Activated CD4-positive, alpha-beta T cell treated with anti-CD3 and anti-CD28 coated beads, Interleukin-2, amount 50 U/mL, for 48 hours (primary cell): ENCODE data around the gene SYTL3.
"Not testable (repeated sequence)": the region's sequence is repeated elsewhere in the genome, so short reads cannot be mapped to it uniquely, and the experiment has no call there.

Experiments
- DNase-seq, 2 experiments: peaks; one replicate each; pipeline ENCODE4 v3.0.0-alpha.2; 2020

The SYTL3 gene

DNA sequence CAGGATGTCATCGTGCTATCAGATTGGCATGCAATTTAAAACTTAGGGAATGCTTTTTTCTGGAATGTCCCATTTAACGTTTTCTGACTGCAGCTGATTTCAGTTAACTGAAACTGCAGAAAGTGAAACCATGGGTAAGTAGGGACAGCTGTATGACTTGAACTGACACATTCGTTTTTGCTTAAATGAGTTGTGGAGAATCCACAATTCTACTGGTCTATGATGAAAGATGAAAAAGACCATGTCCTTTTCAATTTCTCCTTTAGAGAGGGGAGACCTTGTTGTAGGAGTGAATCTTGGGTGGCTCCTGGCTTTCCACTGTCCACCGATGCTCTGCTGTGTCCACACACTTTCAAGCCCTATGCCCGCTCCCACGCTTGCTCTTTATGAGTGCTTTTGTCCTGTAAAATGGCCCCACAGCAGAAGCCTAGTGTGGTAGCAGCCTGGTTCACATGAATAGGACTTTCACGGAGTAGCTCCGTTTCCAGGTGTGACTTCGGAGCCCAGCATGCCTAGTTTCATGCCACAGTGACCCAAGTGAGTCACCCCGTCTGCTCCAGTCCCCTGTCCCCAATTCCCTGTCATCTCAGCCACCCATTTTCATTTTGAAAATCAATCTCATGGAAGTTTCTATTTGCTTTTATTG, 27.2 kb upstream of the SYTL3 start:
- no peak for DNase-seq

DNA sequence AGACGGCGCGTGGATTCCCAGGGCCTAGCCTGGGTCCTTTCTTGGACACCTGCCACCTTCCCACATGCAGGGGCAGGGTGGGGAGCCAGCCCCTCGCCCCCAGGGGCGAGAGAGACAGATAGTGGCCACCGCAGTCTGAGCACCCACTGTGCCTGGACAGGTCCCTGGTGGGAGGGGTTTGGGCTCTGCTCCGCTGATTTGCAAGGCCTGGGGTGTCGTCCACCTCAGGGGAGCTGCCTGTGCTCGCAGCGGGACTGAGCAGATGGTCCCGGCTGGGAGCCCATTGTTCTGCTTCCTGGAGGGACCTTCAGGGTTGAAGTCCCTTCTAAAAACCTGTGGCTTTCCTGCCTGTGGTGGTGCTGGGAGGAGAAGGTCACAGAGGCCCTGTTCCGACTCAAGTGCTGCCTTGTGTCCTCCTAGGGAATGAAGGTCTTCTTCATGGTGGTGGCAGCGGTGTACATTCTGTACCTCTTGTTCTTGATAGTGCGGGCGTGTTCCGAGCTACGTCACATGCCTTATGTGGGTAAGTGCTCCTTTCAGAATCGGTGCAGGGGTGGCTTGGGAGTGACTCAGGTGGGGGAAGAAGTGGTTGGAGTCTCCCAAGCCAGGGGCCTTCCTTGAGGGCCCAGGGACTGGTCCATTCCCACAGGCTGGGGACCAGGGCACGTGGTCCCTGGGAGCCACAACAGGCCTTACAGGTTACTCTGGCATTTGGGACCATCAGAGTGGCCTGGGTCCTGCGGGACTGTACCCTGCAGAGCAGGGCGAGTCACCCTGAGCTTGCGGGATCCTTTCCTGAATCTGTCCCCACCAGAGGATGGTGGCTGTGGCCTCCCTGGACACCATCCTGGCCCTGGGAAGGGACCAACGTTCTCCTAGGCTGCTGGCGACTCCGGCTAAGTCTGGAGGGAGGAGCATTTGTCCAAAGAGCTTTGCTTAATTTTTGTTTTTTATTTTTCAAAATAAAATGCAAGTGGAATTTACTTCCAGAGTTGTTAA, 24.9 kb upstream of the SYTL3 start:
- DNase-seq = no peak

DNA sequence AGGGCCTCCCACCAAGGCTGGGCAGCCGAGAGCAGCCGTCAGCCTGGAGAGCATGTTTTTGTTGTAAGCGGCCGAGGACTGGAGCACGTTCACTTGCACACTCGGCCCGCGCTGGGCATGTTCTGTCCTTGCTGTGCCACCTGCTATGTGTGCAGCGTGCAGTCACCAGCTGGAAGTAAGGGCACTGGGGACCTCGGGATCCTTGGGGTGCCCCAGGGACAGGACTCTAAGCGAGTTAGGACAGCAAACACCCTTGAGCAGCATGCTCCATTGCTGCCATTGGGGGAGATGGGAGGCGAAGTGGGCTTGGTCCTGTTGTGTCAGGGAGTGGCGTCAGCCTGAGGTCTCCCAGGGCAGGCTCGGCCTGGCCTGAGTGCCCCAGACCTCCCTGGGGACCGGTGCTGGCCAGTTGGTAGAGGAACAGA, 24.0 kb upstream of the SYTL3 start:
- DNase-seq = no peak

DNA sequence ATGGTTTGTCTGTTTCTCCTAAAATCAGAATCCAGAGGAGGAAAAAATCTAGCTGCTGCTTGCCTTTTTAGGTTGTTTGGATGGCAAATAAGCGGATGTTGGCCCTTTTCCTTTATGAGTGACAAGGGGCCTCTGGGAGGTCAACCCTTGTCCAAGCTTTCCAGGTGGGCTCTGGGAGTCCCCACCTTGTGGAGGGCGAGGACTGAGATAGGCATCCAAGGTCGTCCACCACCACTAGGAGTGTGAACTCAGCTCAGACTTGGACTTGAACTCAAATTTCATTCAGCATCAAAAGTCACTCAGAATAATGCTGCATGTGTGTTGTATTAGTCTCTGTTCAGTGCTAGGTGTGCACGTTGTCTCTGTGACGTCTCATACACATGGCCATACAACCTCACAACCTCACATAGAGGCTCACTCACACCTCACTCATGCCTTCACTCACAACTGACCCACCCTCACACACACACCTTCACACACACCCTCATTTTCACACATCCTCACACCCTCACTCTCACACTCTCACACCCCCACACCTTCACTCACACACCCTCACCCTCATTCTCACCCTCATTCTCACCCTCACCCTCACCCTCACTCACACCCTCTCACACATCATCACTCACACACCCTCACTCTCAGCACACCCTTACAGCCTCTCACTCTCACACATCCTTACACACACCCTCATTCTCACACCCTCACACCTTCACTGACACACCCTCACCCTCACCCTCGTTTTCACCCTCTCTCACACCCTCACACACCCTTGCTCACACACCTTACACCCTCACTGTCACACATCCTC, 23.3 kb upstream of the SYTL3 start:
- no peak for DNase-seq

DNA sequence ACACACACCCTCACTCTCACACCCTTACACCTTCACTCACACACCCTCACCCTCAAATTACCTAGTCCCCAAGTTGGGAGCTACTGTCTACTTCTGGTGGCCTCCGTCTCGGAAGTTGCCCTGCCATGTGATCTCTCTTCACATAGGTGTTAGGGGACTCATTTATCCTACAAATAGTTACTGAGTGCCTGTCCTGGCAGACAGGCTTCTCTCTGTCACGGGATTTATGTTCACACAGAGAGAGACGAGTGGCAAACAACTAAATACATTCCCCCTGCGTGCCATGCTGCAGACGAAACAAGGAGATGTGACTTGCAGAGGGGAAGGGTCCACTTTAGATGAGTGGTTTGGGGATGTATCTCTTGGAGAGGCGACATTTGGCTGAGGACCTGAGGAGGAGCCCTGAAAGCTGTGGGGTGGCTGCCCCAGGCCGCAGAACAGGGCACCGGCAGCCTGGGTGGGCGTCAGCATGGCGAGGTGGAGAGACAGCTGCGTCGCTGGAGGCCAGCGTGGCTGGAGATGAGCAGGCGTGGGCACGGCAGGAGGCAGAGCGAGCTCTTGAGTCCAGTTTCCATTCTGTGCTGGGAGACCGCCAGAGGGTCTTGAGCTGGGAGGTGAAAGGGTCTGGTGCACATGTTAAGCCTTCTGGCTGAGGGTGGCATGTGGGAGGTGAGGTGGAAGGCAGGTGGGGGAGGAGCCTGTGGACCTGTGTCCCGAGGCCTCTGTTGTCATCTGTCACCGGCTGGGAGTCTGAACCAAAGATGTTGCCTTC, 22.5 kb upstream of the SYTL3 start:
- DNase-seq = no peak

DNA sequence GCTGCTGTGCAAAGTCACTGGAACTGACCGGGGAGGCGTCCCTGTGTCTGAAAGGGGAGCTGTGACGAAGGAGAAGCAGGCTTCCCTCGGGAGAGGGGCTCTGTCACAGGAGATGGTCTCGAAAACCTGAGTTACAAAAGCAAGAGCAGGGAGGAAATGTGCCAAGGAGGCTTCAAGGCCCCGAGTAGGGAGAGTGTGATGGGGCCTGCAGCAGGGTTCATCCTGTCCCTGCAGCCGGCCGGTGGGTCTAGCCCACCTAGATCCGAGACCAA, 22.0 kb upstream of the SYTL3 start:
- DNase-seq = no peak

DNA sequence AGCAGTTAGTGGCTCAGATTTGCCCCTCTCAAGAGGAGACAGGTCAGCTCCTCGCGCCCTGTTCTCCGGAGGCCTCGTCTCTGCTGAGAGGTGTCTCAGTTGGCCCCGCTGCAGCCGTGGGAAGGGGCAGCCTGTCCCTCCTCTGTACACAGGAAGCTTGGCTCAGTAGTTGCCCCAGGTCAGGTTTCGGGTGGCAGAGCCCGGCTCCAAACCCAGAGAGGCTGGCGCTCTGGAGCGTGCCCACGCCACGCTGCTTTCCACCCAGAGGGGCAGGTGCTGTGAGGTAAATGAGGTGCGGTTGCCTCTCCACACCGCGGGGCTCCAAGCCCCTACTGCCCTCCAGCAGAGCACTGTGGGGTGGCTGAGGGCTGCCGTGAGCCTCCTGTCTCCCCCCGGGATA, 21.3 kb upstream of the SYTL3 start:
- DNase-seq = no peak

DNA sequence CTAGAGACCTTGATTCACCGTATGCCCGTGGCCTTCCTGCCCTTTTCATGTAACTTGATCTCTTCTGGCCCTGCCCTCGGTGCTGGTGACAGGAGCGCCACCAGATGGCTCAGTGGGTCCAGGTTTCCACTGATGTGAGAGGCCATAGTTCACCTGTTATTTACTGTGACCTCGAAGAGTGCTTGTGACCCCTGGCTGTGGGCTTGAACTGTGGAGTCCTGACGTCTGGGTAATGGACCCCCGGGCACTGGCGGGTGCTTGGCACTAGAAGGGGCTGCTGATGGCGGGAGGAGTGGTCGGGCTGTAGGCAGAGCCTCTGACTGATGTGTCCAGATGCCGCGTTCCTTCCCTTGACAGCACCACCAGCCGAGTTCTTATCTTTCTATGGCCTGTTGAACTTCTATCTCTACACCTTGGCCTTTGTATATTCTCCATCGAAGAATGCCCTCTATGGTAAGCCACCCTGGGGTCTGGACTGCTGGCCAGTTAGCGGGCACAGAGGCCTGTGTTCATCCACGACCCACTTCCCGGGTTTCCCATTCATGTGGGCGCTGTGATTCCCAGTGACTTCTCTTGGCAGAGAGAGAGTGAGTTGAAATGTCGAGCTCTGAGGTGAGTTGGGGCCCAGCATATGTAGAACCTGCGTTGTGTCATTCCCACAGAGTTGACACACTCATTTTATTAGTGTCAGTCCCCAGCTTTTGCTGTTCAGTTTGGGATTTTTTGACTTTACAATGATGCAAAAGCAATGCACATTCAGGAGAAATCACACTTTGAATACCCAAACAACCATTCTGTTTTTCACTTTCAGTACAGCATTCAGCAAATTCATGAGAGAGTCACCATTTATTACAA, 20.3 kb upstream of the SYTL3 start:
- peak in 1 of 2 experiments; percentile 37 for DNase-seq

DNA sequence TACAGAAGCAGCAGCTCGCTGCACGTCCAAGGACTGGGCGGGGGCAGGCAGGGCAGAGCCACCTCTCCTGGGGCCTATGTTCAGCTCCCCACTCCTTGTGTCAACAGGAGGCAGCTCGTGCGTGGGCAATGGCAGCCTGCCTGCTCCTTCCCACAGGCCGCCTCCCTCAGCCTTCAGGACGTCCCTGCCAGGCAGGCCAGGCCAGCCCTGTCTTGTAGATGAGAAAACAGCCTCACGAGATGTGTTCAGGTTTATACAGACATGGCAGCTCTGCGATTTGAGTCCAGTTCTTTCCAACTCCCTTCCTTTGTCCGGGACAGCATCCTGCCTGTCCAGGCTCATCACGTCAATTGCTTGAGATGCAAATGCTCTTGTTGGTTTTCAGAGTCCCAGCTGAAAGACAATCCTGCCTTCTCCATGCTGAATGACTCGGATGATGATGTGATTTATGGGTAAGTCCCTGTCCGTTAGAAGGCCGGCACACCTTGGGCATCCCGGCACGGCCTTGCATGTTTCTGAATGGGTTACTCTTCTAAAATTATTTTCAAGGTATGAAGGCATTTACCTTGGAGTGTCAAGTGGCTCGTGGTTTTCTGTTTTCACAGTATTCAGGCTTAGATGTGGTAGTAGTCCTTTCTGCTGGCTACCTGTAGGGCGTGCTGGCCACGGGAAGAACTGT, 18.8 kb upstream of the SYTL3 start:
- no peak for DNase-seq

DNA sequence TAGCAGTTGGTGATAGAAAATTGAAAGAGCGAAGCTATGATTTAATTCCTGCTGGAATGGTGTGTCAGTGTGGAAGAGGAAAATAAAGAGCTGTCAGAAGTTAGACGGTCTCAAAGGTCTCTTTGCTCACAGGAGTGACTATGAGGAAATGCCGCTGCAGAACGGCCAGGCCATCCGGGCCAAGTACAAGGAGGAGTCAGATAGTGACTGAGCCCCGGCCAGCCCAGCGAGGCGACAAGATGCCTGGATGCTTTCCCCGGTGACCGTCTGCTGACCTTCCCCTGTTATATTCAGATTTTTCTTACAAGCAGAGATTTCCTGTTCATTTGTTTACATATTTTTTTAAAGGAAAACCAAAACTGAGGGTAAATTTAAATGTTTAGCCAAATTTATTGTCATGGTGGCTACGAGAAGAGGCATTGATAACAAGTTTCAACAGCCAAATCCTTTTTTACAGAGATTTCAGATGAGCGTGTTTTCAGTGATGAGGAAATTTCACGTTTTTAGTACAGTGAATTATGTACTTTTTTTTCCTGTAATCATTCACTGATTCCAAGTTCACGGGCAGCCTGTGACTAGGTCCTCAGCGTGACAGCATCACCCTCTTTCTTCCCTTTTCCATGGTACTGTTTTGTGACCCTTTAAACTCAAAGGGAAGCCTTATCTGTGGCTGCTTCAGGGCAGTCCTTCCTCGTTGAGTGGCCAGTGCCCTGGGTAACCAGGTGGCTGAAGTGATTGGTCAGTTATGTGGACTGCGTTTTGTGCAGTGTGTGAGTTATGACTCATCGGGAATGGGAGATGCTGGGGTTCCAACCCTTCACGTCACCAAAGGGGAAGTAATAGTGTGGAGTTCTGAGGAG, 17.9 kb upstream of the SYTL3 start:
- DNase-seq = no peak

DNA sequence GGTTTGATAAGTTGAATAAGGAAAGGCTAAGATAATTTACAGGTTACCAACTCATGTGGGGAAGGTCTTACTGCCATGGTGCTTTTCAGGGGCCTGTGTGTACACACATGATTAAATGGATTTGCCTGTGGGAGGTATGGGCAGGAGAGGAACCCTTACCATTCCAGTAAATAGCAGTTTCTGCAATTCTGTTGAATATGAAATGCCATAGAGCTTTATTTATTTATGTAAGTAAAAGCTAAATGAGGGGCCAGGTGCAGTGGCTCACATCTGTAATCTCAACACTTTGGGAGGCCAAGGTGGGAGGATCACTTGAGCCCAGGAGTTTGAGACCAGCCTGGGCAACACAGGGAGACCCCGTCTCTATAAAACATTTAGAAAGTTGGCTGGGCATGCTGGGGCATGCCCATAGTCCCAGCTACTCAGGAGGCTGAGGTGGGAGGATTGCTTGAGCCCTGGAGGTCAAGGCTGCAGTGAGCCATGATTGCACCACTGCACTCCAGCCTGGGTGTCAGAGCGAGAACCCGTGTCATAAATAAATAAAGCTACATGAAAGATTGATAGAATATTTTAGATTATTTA, 17.2 kb upstream of the SYTL3 start:
- not testable (repeated sequence) for DNase-seq

DNA sequence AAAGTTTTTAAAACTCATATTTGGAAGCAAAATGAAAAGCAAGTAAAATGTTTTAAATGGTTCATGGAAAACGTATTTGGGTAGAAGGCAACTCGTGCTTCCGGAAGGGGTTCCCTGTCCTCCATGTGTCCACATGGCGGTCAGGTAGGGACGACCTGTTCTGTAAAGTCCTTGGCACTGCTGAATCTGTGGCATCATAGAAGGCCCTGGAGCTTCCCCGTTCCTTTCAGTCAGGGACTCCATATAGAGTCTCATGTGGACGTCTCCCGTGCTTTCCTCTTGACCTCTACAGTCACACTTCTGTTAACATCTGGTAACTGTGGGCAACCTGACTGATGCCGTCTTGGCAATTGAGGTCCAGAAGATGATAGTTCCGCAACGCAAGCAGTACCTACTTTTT, 16.7 kb upstream of the SYTL3 start:
- no peak for DNase-seq

DNA sequence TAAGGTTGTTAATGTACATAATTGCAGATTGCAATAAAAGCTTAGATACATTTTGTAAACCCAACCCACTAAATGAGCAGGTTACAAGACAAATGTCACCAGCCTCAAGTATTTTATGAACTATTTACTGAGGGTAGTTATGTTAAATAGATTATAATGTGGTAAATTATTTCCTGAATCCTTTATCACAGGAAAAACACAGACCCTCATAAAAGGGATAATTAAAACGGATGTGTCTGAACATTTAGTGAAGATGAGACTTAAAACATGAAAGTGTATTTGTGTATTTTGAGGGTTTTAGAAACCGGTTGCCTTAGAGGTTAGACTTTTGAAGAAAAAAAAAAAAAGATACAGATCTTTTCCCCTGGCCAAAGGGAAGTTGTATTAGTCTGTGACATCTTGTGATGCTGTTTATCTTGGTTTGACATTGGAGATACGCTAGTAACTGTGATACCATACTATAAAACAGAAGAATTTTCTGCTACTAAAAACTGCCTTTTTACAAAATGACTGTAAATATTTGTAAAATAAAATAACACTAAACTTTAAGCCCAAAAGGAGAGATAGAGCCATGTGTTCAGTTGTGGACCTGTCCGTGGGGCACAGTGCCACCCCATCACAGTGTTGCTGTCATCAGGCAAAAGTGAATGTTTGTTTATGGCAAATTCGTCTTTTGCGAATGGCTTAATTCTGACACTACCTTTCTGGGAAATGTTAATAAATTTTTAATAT, 15.0 kb upstream of the SYTL3 start:
- DNase-seq = no peak

DNA sequence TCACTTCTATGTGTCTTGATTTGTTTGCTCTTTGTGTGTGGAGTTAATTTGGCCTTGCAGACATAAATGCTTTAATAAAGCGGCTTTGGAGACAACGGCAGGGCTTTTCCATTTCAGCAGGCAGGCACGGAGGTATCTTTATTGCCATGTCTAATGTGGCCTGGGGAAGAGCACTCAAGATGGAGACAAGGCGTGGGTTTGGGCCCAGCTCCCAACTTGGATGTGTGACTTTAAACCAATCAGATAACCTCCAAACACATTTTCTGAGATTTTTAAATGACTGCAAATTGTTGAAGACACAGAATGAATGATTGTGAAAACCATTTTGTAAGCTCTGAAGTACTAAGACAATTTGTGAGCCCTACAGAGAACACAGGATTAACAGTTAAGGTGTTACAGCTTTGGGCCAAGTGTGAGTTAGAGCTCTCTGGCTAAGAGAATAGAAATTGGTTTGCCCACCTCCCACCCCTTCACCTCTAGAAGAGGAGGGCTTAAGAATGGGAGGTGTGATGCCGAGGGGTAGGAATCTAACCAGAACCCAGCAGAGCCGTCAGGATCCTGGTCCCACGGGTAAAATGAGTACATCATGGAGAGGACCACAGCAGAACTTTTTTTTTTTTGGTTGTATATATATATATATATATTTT, 14.3 kb upstream of the SYTL3 start:
- DNase-seq = no peak

DNA sequence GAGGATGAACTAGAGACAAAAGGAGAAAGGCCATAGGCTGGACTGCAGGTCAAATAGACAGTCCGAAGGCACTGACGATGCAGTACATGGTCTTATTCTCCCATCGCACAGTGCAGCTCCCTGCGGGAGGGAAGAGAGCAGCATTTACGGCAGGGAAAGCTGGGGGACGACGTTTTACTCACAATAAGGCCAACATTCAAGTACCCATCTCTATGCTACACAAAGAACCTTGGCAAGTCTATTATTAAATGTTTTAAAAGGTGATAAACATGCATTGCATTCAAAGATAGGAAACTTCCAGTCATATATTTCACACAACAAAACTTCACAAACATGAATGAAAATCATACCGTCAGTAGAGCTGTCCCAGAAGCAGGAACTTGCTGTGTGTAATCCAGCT, 13.1 kb upstream of the SYTL3 start:
- DNase-seq = no peak

DNA sequence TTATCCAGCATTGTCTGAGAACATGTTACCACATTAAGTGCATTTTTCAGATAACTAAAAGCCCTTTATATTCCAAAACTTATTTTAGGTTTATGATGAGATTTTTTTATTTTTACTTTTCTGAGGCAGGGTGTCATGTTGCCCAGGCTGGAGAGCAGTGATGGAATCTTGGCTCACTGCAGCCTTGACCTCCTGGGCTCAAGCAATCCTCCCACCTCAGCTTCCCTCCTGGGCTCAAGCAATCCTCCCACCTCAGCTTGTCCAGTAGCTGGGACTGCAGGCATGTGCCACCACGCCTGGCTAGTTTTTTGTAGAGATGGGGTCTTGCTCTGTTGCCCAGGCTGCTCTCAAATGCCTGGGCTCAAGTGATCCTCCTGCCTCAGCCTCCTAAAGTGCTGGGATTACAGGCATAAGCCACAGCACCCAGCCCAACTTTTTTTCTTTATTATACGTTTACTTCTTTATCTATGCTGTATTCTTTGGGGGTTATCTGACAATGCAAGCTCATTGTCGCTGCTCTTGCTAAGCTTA, 11.5 kb upstream of the SYTL3 start:
- peak in 1 of 2 experiments; percentile 2 for DNase-seq

DNA sequence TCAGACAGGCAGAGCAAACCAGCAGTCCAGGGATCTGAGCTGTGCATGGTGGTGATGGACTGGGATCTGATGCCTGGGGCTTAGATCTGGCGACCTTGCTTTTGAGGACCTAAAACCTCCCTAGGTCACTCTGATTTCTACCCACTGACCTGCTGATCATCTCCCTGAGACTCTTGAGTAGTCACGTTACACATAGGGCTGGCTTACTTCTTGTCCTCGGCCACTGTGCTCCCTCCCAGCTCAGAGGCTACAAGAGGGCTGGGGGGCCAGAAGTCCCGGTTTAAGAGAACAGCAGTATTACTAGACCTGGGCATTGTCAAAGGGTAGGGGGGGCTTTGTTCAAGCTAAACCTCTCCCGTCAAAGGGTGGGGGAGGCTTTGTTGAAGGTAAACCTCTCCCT, 10.8 kb upstream of the SYTL3 start:
- peak in 1 of 2 experiments; percentile 3 for DNase-seq

DNA sequence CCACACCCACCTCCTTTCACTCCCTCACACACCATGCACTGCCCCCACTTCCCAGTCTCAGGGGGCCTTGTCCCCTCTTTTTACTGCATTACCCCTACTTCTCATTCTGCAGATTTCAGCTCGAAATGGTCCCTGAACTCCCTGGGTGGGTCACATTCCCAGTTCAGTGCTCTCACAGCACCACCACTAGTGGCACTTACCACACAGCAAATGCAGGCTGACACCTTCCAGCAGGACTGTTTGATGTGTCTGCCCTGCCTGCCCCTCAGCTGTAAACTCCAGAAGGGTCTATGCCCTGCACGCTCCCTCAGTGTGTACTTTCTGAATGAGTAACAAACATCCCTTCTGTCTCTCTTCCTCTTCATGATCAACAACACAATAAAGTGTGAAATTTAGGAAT, 9.3 kb upstream of the SYTL3 start:
- peak in 1 of 2 experiments; percentile 16 for DNase-seq
